Immature natural killer cell (primary cell): Measurements from ENCODE around the gene SLC5A10. TPM values are rescaled to one million over a fixed set of nuclear protein-coding genes. Genes with fewer than 3 reads are reported as not detected.
"Not testable (repeated sequence)": the region's sequence is repeated elsewhere in the genome, so short reads cannot be mapped to it uniquely, and the experiment has no call there.

Source experiments
- DNase-seq, 3 donors: peaks; one replicate each; pipeline ENCODE4 v3.0.0; 2022; ENCODE audit warnings: mixed read lengths in 1 of 3
- H3K27ac Mint-ChIP-seq, 6 donors: one replicate each; pipeline ENCODE4 v1.8.0; 2020; ENCODE audit warnings: mixed read lengths in 6 of 6, mild to moderate bottlenecking in 5 of 6, inconsistent platforms in 4 of 6, moderate library complexity in 3 of 6
- H3K27me3 Mint-ChIP-seq, 3 donors: one replicate each; pipeline ENCODE4 v1.8.0; 2020 to 2021; ENCODE audit warnings: low read depth in 3 of 3, mild to moderate bottlenecking in 3 of 3, mixed read lengths in 3 of 3, moderate library complexity in 3 of 3, inconsistent platforms in 1 of 3
- H3K36me3 Mint-ChIP-seq, 3 donors: one replicate each; pipeline ENCODE4 v1.8.0; 2020; ENCODE audit warnings: mixed read lengths in 3 of 3, inconsistent platforms in 2 of 3, mild to moderate bottlenecking in 2 of 3
- H3K4me1 Mint-ChIP-seq, 2 donors: one replicate each; pipeline ENCODE4 v1.8.0; 2020; ENCODE audit warnings: inconsistent platforms in 2 of 2, mild to moderate bottlenecking in 2 of 2, mixed read lengths in 2 of 2, moderate library complexity in 1 of 2
- H3K4me3 Mint-ChIP-seq, 5 donors: one replicate each; pipeline ENCODE4 v1.8.0; 2020; ENCODE audit warnings: mild to moderate bottlenecking in 5 of 5, mixed read lengths in 5 of 5, inconsistent platforms in 3 of 5, moderate library complexity in 3 of 5
- H3K9me3 Mint-ChIP-seq, 6 donors: one replicate each; pipeline ENCODE4 v1.8.0; 2020; ENCODE audit warnings: mild to moderate bottlenecking in 6 of 6, mixed read lengths in 6 of 6, inconsistent platforms in 4 of 6, moderate library complexity in 3 of 6
- polyA plus RNA-seq, 3 donors: library from polyadenylated mRNA; unstranded; fragments of 300-500 nt; fragmentation: Illumina TruSeq; gene quantifications; one replicate each; pipeline ENCODE4 v1.2.3, GENCODE V29; 2021

The SLC5A10 gene
- polyA plus RNA-seq, 3 donors from 2014 or later, result not detected

DNA sequence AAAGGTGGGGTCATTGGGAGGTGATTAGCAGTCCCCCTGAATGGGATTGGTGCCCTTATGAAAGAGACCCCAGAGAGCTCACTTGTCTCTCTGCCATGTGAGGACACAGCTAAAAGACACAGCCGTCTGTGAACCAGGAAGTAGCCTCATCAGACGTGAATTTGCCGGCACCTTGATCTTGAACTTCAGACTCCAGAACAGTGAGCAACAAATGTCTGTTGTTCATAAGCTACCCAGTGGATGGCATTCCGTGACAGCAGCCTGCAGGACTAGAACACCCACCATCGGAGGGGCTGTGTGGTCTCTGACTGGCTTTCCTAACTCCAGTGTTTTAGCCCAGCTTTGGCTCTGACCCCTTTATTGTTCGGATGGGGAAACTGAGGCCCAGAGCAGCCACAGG lies 85.6 kb downstream of the SLC5A10 start:
- not testable (repeated sequence) for H3K36me3 Mint-ChIP-seq, H3K27me3 Mint-ChIP-seq, H3K9me3 Mint-ChIP-seq, H3K4me1 Mint-ChIP-seq, H3K4me3 Mint-ChIP-seq, DNase-seq, H3K27ac Mint-ChIP-seq

- H3K27me3 Mint-ChIP-seq, H3K4me3 Mint-ChIP-seq, DNase-seq, H3K27ac Mint-ChIP-seq, H3K9me3 Mint-ChIP-seq, H3K36me3 Mint-ChIP-seq, H3K4me1 Mint-ChIP-seq: not testable (repeated sequence)
Measured at GRCh38 chr17:19038007-19038406, 86.0 kb downstream of the SLC5A10 start.

- H3K27me3 Mint-ChIP-seq, H3K4me3 Mint-ChIP-seq, H3K4me1 Mint-ChIP-seq, H3K36me3 Mint-ChIP-seq, DNase-seq, H3K9me3 Mint-ChIP-seq, H3K27ac Mint-ChIP-seq: not testable (repeated sequence)
Measured at GRCh38 chr17:19038730-19039129, 86.8 kb downstream of the SLC5A10 start.

DNA sequence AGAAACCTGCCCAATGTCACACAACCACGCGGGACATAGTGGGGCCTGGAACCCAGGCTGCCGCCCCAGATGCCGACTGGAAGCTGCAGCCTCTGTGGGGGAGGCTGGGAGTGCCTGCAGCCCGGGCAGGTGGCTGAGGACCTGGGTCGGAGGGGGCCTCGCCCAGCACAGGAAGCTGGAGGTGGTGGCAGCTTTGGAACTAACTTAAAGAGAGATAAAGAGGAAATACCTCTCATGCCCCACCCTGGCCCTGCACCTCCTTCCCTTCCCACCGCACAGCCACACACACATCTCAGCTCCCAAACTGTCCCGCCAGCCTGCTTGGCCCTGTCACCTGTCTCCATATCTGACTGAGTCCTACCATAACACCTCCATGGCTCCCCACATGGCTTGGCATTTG lies 88.4 kb downstream of the SLC5A10 start:
- H3K27ac Mint-ChIP-seq, H3K4me3 Mint-ChIP-seq, H3K9me3 Mint-ChIP-seq, H3K36me3 Mint-ChIP-seq, DNase-seq, H3K27me3 Mint-ChIP-seq, H3K4me1 Mint-ChIP-seq: not testable (repeated sequence)

DNA sequence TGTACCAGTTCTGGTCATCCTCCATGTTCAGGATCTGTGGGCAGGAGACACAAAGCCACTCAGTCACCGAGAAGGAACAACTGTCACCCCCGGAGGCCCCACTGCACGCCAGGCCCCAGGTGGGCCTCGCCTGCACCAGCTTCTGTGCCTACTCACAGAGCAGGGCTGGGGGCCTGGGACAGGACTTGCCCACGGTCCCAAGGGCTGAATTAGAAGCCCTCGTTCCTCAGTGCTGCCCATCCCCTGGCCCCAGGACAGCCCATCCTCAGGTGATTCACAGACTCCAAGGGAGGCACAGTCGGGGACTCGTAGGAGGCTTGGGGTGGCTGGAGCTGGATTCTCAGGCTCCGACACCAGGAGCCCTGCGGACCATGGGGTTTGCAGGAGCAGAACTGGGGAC lies 89.9 kb downstream of the SLC5A10 start:
- H3K9me3 Mint-ChIP-seq, H3K4me3 Mint-ChIP-seq, H3K4me1 Mint-ChIP-seq, DNase-seq, H3K27me3 Mint-ChIP-seq, H3K27ac Mint-ChIP-seq, H3K36me3 Mint-ChIP-seq: not testable (repeated sequence)

DNA sequence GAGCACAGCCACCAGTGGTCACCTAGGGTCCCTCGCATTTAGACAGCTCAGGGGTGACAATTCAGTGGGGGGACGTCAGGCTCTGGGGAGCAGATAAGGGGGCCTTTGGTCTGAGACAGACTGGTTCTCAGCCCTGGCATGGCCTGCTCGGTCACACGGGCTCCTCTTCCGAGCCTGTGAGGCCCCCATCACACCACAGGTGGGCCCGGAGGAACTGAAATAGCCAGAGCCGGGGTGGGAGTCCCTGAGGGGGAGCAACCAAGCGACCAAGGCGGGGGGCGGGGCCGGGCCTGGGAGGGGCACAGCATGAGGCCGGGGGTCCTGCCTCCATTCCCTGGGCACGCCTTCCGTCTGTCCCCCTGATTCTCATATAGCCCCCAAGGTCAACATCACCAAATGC lies 90.4 kb downstream of the SLC5A10 start:
- H3K36me3 Mint-ChIP-seq, DNase-seq, H3K27me3 Mint-ChIP-seq, H3K27ac Mint-ChIP-seq, H3K9me3 Mint-ChIP-seq, H3K4me1 Mint-ChIP-seq, H3K4me3 Mint-ChIP-seq: not testable (repeated sequence)

DNA sequence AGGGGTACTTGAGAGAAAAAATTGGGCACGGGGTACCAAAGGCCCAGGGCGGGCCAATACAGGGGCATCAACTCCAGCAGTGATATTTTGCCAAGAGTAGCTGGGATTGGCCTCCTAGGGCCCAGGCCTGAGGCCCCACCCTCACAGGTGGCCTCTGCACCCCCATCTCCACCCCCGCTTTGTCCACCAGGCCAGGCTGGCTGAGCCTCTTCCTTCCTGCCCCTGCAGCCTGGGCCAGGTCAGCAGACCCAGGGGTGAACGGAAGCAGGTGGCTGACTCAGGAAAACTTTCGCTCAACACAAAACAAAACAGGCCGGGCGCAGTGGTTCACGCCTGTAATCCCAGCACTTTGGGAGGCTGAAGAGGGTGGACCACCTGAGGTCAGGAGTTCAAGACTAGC lies 91.1 kb downstream of the SLC5A10 start:
- DNase-seq, H3K36me3 Mint-ChIP-seq, H3K9me3 Mint-ChIP-seq, H3K27ac Mint-ChIP-seq, H3K4me1 Mint-ChIP-seq, H3K27me3 Mint-ChIP-seq, H3K4me3 Mint-ChIP-seq: not testable (repeated sequence)

- not testable (repeated sequence) for H3K4me3 Mint-ChIP-seq, H3K27me3 Mint-ChIP-seq, DNase-seq, H3K27ac Mint-ChIP-seq, H3K4me1 Mint-ChIP-seq, H3K9me3 Mint-ChIP-seq, H3K36me3 Mint-ChIP-seq
Measured at GRCh38 chr17:19044643-19045042, 92.7 kb downstream of the SLC5A10 start.

GRCh38 chr17:19046782-19047375 lies 94.9 kb downstream of the SLC5A10 start, which contains the start of gene GRAP:
Gene GRAP (minus strand): TSS chr17:19046957. CDS start chr17:19046926, 31 bp downstream.
- not testable (repeated sequence) for H3K4me1 Mint-ChIP-seq, H3K27me3 Mint-ChIP-seq, H3K9me3 Mint-ChIP-seq, H3K4me3 Mint-ChIP-seq, H3K36me3 Mint-ChIP-seq, DNase-seq, H3K27ac Mint-ChIP-seq

DNA sequence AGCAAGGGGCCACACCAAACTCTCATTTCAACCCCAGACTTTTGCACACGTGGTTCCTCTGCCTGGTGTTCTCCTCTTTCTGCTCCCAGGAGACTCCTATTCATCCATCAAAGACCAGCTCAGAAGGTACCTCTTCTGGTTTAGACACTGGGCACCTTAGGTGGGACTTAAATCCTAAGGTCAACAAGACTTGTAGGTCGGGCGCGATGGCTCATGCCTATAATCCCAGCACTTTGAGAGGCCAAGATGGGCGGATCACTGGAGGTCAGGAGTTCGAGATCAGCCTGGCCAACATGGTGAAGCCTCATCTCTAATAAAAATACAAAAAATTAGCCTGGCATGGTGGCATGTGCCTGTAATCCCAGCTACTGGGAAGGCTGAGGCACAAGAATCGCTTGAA lies 95.5 kb downstream of the SLC5A10 start:
- not testable (repeated sequence) for DNase-seq, H3K9me3 Mint-ChIP-seq, H3K27ac Mint-ChIP-seq, H3K36me3 Mint-ChIP-seq, H3K4me3 Mint-ChIP-seq, H3K27me3 Mint-ChIP-seq, H3K4me1 Mint-ChIP-seq

DNA sequence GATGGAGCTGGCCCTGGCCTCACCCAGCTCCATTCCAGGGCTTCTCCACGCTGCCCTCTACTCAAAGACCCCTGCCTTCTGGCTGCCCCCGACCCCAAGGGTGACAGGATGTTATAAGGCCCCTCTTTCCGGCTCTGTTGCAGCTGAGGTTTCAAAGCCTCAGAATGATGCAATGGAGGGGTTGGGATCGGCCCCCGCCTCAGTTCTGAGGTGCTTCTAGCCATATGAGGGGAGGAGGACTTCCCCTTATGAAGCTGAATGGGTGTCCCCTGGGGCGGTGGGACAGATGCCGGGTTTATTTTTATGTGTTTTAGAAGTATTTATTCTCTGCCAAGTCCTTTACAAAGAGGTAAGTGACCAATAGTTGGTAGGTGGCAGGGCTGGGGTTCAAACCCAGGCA lies 96.9 kb downstream of the SLC5A10 start:
- not testable (repeated sequence) for H3K4me1 Mint-ChIP-seq, DNase-seq, H3K4me3 Mint-ChIP-seq, H3K9me3 Mint-ChIP-seq, H3K27ac Mint-ChIP-seq, H3K36me3 Mint-ChIP-seq, H3K27me3 Mint-ChIP-seq

DNA sequence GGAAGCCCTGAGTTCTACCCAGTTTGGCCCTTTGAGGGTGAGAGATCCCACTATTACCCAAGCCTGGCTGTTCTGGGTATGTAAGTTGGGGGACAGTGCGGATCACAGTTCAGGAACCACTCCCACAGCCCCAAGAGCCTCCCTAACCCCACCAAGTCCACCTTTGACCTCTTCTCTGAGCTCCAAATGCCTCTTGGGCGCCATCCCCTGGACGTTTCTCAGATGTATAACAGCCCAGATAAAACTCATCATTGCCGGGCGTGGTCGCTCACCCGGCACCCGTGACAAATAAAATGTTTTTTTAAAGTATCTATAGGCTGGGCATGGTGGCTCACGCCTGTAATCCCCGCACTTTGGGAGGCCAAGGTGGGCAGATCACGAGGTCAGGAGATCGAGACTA lies 103.5 kb downstream of the SLC5A10 start:
- not testable (repeated sequence) for H3K27ac Mint-ChIP-seq, H3K27me3 Mint-ChIP-seq, H3K9me3 Mint-ChIP-seq, H3K36me3 Mint-ChIP-seq, DNase-seq, H3K4me3 Mint-ChIP-seq, H3K4me1 Mint-ChIP-seq

- H3K27ac Mint-ChIP-seq, H3K4me3 Mint-ChIP-seq: not testable (repeated sequence)
Measured at GRCh38 chr17:19062009-19062717, 110.2 kb downstream of the SLC5A10 start.

GRCh38 chr17:19062718-19063325 lies 110.9 kb downstream of the SLC5A10 start:
- not testable (repeated sequence) for DNase-seq, H3K9me3 Mint-ChIP-seq, H3K4me1 Mint-ChIP-seq, H3K27ac Mint-ChIP-seq, H3K27me3 Mint-ChIP-seq, H3K36me3 Mint-ChIP-seq
- H3K4me3 Mint-ChIP-seq, result peak overlapping the region in 1 of 5 donors; percentile 79

More at GRCh38 chr17:19062009-19062717, 110.2 kb downstream of the SLC5A10 start:
- not testable (repeated sequence) for H3K9me3 Mint-ChIP-seq, H3K27me3 Mint-ChIP-seq, H3K4me1 Mint-ChIP-seq, H3K36me3 Mint-ChIP-seq
- DNase-seq, result peak in 2 of 3 donors; percentile 12 to 80
